HCT116 (cell line): Measurements from ENCODE around the gene CNN2. TPM values are rescaled to one million over a fixed set of nuclear protein-coding genes. Genes with fewer than 3 reads are reported as not detected.

Source experiments
- ATAC-seq: fragments of 200-7000 bp; cut with Tn5 transposase; 2 replicates; pipeline ENCODE4 v1.9.1; 2020; ENCODE audit warnings: mild to moderate bottlenecking, moderate library complexity
- BruUV-seq: library from RNA; stranded (reverse); fragments of 400-500 nt; replicated peaks from 2 replicates; lab custom pipeline; 2021; lab: Mats Ljungman, UMichigan
- CTCF ChIA-PET: fragments of 300-600 bp; sonication (Branson Sonifier 250); formaldehyde crosslinking; loops from one replicate; lab custom pipeline; 2021; ENCODE audit warnings: antibody characterized with exemption; lab: Charles Lee
- POLR2A ChIA-PET: fragments of 300-600, 350-600 bp; sonication (Branson Sonifier 250); formaldehyde crosslinking; loops from one replicate; lab custom pipeline; 2021; ENCODE audit warnings: antibody characterized with exemption; lab: Charles Lee
- RAD21 ChIA-PET, 2 experiments: fragments of 300-600 bp; sonication (Branson Sonifier 250); formaldehyde crosslinking; loops; one replicate each; lab custom pipeline; 2023; ENCODE audit warnings: low total read pairs in 2 of 2; ENCODE audit not compliant: uncharacterized antibody in 2 of 2, unreplicated experiment in 2 of 2, low non-redundant PET in 1 of 2; lab: Charles Lee
- DNase-seq: peaks from one replicate; pipeline ENCODE4 v3.0.0-alpha.2; 2010; ENCODE audit warnings: low read depth, low spot score
- H2AFZ ChIP-seq: fragments of 200-600 bp; shearing (Covaris generic), sonication (generic); 2 replicates; pipeline ENCODE4 v1.6.1; 2017; ENCODE audit warnings: low read depth, mixed run types, mixed read lengths, antibody characterized with exemption, low read length; ENCODE audit not compliant: poor library complexity, severe bottlenecking
- H3K27ac ChIP-seq: 2 replicates; pipeline ENCODE4 v1.5.1; 2012; ENCODE audit warnings: low read depth, low read length
- H3K27me3 ChIP-seq: fragments of 200-600 bp; sonication (generic); 2 replicates; pipeline ENCODE4 v1.6.1; 2016; ENCODE audit warnings: mixed run types, low read length, mixed read lengths; ENCODE audit not compliant: insufficient read depth
- H3K36me3 ChIP-seq, 2 experiments: fragments of 200-500 bp in 1 of 2; fragments of 200-600 bp in 1 of 2; sonication (Bioruptor generic) in 1 of 2; sonication (generic) in 1 of 2; 2 replicates each; pipeline versions ENCODE4 v1.5.1 to v1.6.1; 2014 to 2016; ENCODE audit warnings: low read length in 2 of 2, inconsistent platforms in 1 of 2, mixed read lengths in 1 of 2, mixed run types in 1 of 2; ENCODE audit not compliant: insufficient read depth in 2 of 2, control insufficient read depth in 1 of 2
- H3K4me1 ChIP-seq, 2 experiments: fragments of 200-600 bp in 1 of 2; sonication (generic) in 1 of 2; 2 replicates each; pipeline versions ENCODE4 v1.5.1 to v1.6.1; 2012 to 2017; ENCODE audit warnings: low read length in 2 of 2, inconsistent platforms in 1 of 2, mild to moderate bottlenecking in 1 of 2, mixed read lengths in 1 of 2, mixed run types in 1 of 2, moderate library complexity in 1 of 2; ENCODE audit not compliant: insufficient read depth in 2 of 2, control insufficient read depth in 1 of 2
- H3K4me2 ChIP-seq: fragments of 200-600 bp; sonication (generic); 2 replicates; pipeline ENCODE4 v1.6.1; 2017; ENCODE audit warnings: mixed run types, low read length, mixed read lengths
- H3K4me3 ChIP-seq, 2 experiments: fragments of 200-600 bp in 1 of 2; sonication (generic) in 1 of 2; replicated peaks in 1 of 2; 2 replicates each; pipeline ENCODE4 v1.5.1; 2011 to 2016; ENCODE audit warnings: low read length in 2 of 2, control low read depth in 1 of 2, low read depth in 1 of 2, mild to moderate bottlenecking in 1 of 2, mixed read lengths in 1 of 2, mixed run types in 1 of 2
- H3K79me2 ChIP-seq: fragments of 200-600 bp; sonication (generic); 2 replicates; pipeline ENCODE4 v1.6.1; 2017; ENCODE audit warnings: mild to moderate bottlenecking, mixed run types, low read length, moderate library complexity, mixed read lengths; ENCODE audit not compliant: insufficient read depth
- H3K9ac ChIP-seq: fragments of 200-600 bp; sonication (generic); 2 replicates; pipeline ENCODE4 v1.6.1; 2016; ENCODE audit warnings: low read length, mixed read lengths
- H3K9me2 ChIP-seq: fragments of 200-600 bp; sonication (generic), shearing (Covaris generic); 2 replicates; pipeline ENCODE4 v1.6.1; 2017; ENCODE audit warnings: mixed run types, mild to moderate bottlenecking, moderate library complexity; ENCODE audit not compliant: insufficient read depth
- H3K9me3 ChIP-seq, 2 experiments: fragments of 200-500 bp in 1 of 2; fragments of 200-600 bp in 1 of 2; sonication (Bioruptor generic) in 1 of 2; sonication (generic) in 1 of 2; 2 replicates each; pipeline ENCODE4 v1.6.1; 2014 to 2017; ENCODE audit warnings: low read length in 2 of 2, mixed read lengths in 2 of 2, inconsistent platforms in 1 of 2, low read depth in 1 of 2, mild to moderate bottlenecking in 1 of 2, mixed run types in 1 of 2, moderate library complexity in 1 of 2; ENCODE audit not compliant: control insufficient read depth in 1 of 2, insufficient read depth in 1 of 2
- H4K20me1 ChIP-seq: fragments of 200-600 bp; sonication (generic), shearing (Covaris generic); 2 replicates; pipeline ENCODE4 v1.6.1; 2017; ENCODE audit warnings: mixed run types, mild to moderate bottlenecking, moderate library complexity; ENCODE audit not compliant: insufficient read depth
- ATF3 ChIP-seq: IDR thresholded peaks from 2 replicates; pipeline ENCODE4 v1.6.1; 2012
- CEBPB ChIP-seq: IDR thresholded peaks from 2 replicates; pipeline ENCODE4 v1.6.1; 2012; ENCODE audit warnings: low read depth
- CTCF ChIP-seq, 3 experiments: fragments of 200-600 bp in 1 of 3; sonication (generic) in 1 of 3; IDR thresholded peaks in 2 of 3; conservative IDR thresholded peaks in 1 of 3; 2 replicates each; pipeline ENCODE4 v1.5.1; 2012 to 2017; ENCODE audit warnings: low read depth in 2 of 3, low read length in 2 of 3, antibody characterized with exemption in 1 of 3, borderline replicate concordance in 1 of 3, control low read depth in 1 of 3, mild to moderate bottlenecking in 1 of 3, mixed read lengths in 1 of 3, mixed run types in 1 of 3, moderate library complexity in 1 of 3; ENCODE audit not compliant: insufficient read depth in 1 of 3
- EGR1 ChIP-seq: IDR thresholded peaks from 2 replicates; pipeline ENCODE4 v1.6.1; 2012; ENCODE audit warnings: low read depth
- EZH2 ChIP-seq: fragments of 200-600 bp; sonication (generic); IDR thresholded peaks from 2 replicates; pipeline ENCODE4 v1.6.1; 2017; ENCODE audit warnings: antibody characterized with exemption, mixed run types
- EZH2phosphoT487 ChIP-seq: fragments of 200-600 bp; IDR thresholded peaks from 2 replicates; pipeline ENCODE4 v1.6.1; 2018; ENCODE audit warnings: antibody characterized with exemption, borderline replicate concordance
- FOSL1 ChIP-seq: IDR thresholded peaks from 2 replicates; pipeline ENCODE4 v1.6.1; 2012; ENCODE audit warnings: low read depth
- JUND ChIP-seq: IDR thresholded peaks from 2 replicates; pipeline ENCODE4 v1.6.1; 2012
- MAX ChIP-seq: IDR thresholded peaks from 2 replicates; pipeline ENCODE4 v1.6.1; 2012
- POLR2A ChIP-seq: IDR thresholded peaks from 2 replicates; pipeline ENCODE4 v1.7.0; 2011; ENCODE audit warnings: borderline replicate concordance; ENCODE audit not compliant: insufficient read depth, insufficient read length; ENCODE audit errors: extremely low read depth
- POLR2AphosphoS5 ChIP-seq: IDR thresholded peaks from 2 replicates; pipeline ENCODE4 v1.6.1; 2011; ENCODE audit warnings: mild to moderate bottlenecking, low read depth, low read length, moderate library complexity
- RAD21 ChIP-seq: IDR thresholded peaks from 2 replicates; pipeline ENCODE4 v1.6.1; 2012; ENCODE audit warnings: low read depth, mild to moderate bottlenecking
- SIN3A ChIP-seq: IDR thresholded peaks from 2 replicates; pipeline ENCODE4 v1.6.1; 2012; ENCODE audit warnings: low read depth
- SP1 ChIP-seq: IDR thresholded peaks from 2 replicates; pipeline ENCODE4 v1.6.1; 2012; ENCODE audit warnings: low read depth
- SRF ChIP-seq: IDR thresholded peaks from 2 replicates; pipeline ENCODE4 v1.6.1; 2012; ENCODE audit warnings: low read depth
- TCF7L2 ChIP-seq: IDR thresholded peaks from 2 replicates; pipeline ENCODE4 v1.7.0; 2011; ENCODE audit warnings: borderline replicate concordance, inconsistent platforms; ENCODE audit not compliant: insufficient read depth, insufficient read length; ENCODE audit errors: extremely low read depth
- YY1 ChIP-seq: IDR thresholded peaks from 2 replicates; pipeline ENCODE4 v1.6.1; 2011; ENCODE audit warnings: low read length, low read depth, moderate library complexity, mild to moderate bottlenecking; ENCODE audit not compliant: insufficient replicate concordance; ENCODE audit errors: extremely low read depth
- ZBTB33 ChIP-seq: IDR thresholded peaks from 2 replicates; pipeline ENCODE4 v1.6.1; 2011; ENCODE audit warnings: mild to moderate bottlenecking, low read length, moderate library complexity; ENCODE audit not compliant: insufficient replicate concordance; ENCODE audit errors: extremely low read depth
- ZFX ChIP-seq: fragments of 450-650 bp; IDR thresholded peaks from 2 replicates; pipeline ENCODE4 v1.6.1; 2017
- intact Hi-C: fragments of 100-400 bp; cut with micrococcal nuclease; formaldehyde crosslinking; loops from 2 replicates; pipeline ENCODE4 v1.10.0; 2022
- total RNA-seq: library from RNA; stranded (reverse); gene quantifications from one replicate; pipeline ENCODE4 v1.2.1, GENCODE V29; 2021; ENCODE audit not compliant: unreplicated experiment

Gene CNN2
- total RNA-seq, 1 experiment from 2014 or later, result 212 TPM

GRCh38 chr19:1081301-1082164 is 55.1 kb downstream of the CNN2 start:
- Histone ChIP-seq H3K4me3 (no peak overlapping the region; a peak in 1 of 4 replicates), H3K9ac (no peak overlapping the region), H3K27me3 (no peaks in the 10 kb centered on the region), H3K27ac (peak overlapping the region; percentile 66; the same call in 1 of the 2 replicates), H4K20me1 (no peaks in the 10 kb centered on the region), H3K4me1 (peaks cover 4 to 18% of the 10 kb centered on the region in 2 experiments), H3K4me2 (peak overlapping the region; percentile 35; the same call in 1 of the 2 replicates), H3K9me2 (no peaks in the 10 kb centered on the region), H2AFZ (no peak overlapping the region), H3K9me3 (no peaks in the 10 kb centered on the region), H3K79me2 (no peaks in the 10 kb centered on the region), H3K36me3 (peaks cover 0 to 9% of the 10 kb centered on the region in 2 experiments; a peak in 3 of 4 replicates)
- ChIA-PET POLR2A (interaction anchor here (0.6 to 1.8 kb wide), 6 partner anchors 14 to 187 kb away, joined by 4 to 17 read pairs (median 6); partner anchors contain the start of genes ARHGAP45, CIRBP, CNN2 and GPX4), CTCF (interaction anchor here (1.5 kb wide), 1 partner anchor 162 kb away, joined by 5 read pairs; no protein-coding TSS in a partner anchor), RAD21 (interaction anchor here in 1 of 2 experiments (0.5 to 0.6 kb wide), 2 partner anchors 9 to 162 kb away, joined by 3 to 5 read pairs; no protein-coding TSS in a partner anchor)
- intact Hi-C loops, result no loop called here
- ATAC-seq (no peak), DNase-seq (no peak)
- BruUV-seq, result no TSS peak
- TF ChIP-seq ATF3 (no peak), EGR1 (no peak), CTCF (IDR thresholded peaks at IDR 0.05 in 2 of 3, conservative IDR thresholded peaks at IDR 0.05 in 1 of 3; ENCODE audit: borderline replicate concordance in 1 of 3, insufficient read depth in 1 of 3, low read depth in 2 of 3, low read length in 2 of 3) (no peak), JUND (no peak), ZFX (no peak), ZBTB33 (no peak), CEBPB (no peak), SIN3A (no peak), POLR2A (no peak), SP1 (no peak), YY1 (no peak), TCF7L2 (no peak), FOSL1 (no peak), MAX (no peak), EZH2 (no peak), RAD21 (no peak), EZH2phosphoT487 (no peak), SRF (no peak), POLR2AphosphoS5 (no peak)
